ES-I3 (cell line): ENCODE data around the gene COX7A2.

Experiments
- H3K36me3 ChIP-seq: 2 replicates; pipeline ENCODE4 v1.6.1; 2013; ENCODE audit warnings: mild to moderate bottlenecking, low read length, control low read depth, moderate library complexity; ENCODE audit not compliant: insufficient read depth
- H3K4me1 ChIP-seq: 2 replicates; pipeline ENCODE4 v1.6.1; 2013; ENCODE audit warnings: mild to moderate bottlenecking, control low read depth, low read length; ENCODE audit not compliant: insufficient read depth
- H3K9ac ChIP-seq: 2 replicates; pipeline ENCODE4 v1.6.1; 2013; ENCODE audit warnings: low read depth, mild to moderate bottlenecking, low read length, moderate library complexity
- H3K9me3 ChIP-seq: 2 replicates; pipeline ENCODE4 v1.6.1; 2013; ENCODE audit warnings: mild to moderate bottlenecking, low read length, moderate library complexity; ENCODE audit not compliant: control insufficient read depth, insufficient read depth

COX7A2 gene, protein sequence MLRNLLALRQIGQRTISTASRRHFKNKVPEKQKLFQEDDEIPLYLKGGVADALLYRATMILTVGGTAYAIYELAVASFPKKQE

DNA sequence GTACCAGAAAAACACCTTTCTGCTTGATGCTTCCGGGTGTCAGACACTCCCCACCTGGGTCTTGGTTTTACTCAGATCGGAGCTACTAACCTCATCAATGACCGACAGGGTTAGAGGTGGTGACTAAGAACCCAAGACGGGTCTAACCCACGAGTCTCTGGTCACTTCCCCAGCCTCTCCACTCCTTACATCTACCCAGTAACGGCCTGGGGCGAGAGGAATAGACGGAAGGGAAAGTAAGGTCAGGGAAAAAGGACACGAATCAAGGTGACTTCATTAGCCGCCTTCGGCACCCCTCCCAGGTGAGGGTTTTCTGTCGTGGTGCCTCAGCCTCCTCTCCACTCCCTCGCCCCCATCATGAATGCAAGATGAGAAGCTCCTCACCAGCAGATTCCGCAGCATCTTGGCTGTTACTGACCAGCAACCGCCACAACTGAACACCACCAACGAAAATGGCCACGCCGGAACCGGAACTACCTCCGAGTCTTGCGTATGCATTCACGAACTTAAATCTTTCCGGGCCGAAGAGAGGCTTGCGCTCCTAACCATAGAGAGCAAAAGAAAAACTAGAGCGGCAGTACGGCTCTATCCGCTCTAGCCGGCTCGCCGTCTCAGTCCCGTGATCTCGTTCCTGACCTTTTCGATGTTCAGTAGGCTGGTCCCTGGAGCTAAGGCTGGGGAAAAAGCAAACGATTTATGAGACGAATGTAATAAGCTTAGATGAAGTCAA lies at the start of gene COX7A2:
Gene COX7A2, minus strand, starts transcription at position 469 of the 730 bp plus-strand sequence. Its CDS starts 67 bp downstream, at position 402.
- Histone ChIP-seq H3K36me3 (no peaks in the 10 kb centered on the region), H3K4me1 (no peaks in the 10 kb centered on the region), H3K9me3 (no peaks in the 10 kb centered on the region), H3K9ac (peak within 1 kb of the TSS; percentile 98)

DNA sequence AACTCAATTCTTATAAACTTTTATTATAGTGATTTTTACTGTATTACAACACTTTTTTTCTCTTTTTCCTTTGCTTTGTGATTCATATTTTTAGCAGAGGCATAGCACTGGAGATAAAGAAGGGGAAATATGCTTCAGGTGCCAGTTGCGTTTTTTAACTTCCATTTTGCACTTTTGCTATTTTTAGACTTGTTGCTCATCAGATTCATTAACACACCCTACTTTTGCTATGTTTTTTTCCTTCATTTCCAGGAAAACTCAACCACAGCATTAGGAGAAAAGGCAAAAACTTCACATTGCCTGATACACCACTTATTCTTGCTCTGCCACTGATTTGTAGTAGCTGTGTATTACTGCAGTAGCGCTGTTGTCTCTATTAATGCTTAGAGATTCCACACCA lies 49.0 kb upstream of the COX7A2 start:
- Histone ChIP-seq H3K4me1 (peaks cover 18% of the 10 kb centered on the region), H3K9ac (no peak overlapping the region), H3K36me3 (no peaks in the 10 kb centered on the region), H3K9me3 (no peaks in the 10 kb centered on the region)

GRCh38 chr6:75291744-75292143 lies 48.1 kb upstream of the COX7A2 start:
- Histone ChIP-seq H3K4me1 (peaks cover 18% of the 10 kb centered on the region), H3K9me3 (no peaks in the 10 kb centered on the region), H3K36me3 (no peaks in the 10 kb centered on the region), H3K9ac (no peak overlapping the region)

- Histone ChIP-seq H3K9me3 (no peaks in the 10 kb centered on the region), H3K4me1 (peaks cover 18% of the 10 kb centered on the region), H3K36me3 (no peaks in the 10 kb centered on the region), H3K9ac (no peak overlapping the region)
Measured at GRCh38 chr6:75291331-75291730, 47.7 kb upstream of the COX7A2 start.

- Histone ChIP-seq H3K36me3 (no peaks in the 10 kb centered on the region), H3K9ac (no peak overlapping the region), H3K4me1 (peaks cover 18% of the 10 kb centered on the region), H3K9me3 (no peaks in the 10 kb centered on the region)
Measured at GRCh38 chr6:75290136-75290945, 46.7 kb upstream of the COX7A2 start.

DNA sequence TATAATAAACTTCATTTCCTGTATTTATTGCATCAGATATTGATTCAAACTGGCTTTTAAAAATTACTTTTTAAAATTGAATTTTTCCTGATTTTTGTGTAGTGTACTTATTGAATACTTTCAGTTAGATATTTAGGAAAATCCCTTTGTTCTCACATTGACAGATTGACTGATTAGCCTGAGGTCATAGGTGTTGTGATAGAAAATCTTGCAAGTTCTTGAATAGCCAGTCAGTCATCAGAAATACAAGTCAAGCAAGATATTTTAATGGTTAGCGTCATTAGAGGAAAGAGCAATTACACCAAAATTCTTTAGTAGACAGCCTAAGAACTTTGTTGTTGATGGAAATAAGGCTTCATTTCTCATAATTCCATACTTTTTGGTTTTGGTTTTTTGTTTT lies 44.4 kb upstream of the COX7A2 start:
- H3K9ac ChIP-seq, result no peak overlapping the region
- H3K9me3 ChIP-seq, result no peaks in the 10 kb centered on the region
- no peaks in the 10 kb centered on the region for H3K36me3 ChIP-seq
- peaks cover 18% of the 10 kb centered on the region for H3K4me1 ChIP-seq

- Histone ChIP-seq H3K9me3 (no peaks in the 10 kb centered on the region), H3K36me3 (no peaks in the 10 kb centered on the region), H3K9ac (no peak overlapping the region), H3K4me1 (peaks cover 18% of the 10 kb centered on the region)
Measured at GRCh38 chr6:75287424-75287823, 43.8 kb upstream of the COX7A2 start.

DNA sequence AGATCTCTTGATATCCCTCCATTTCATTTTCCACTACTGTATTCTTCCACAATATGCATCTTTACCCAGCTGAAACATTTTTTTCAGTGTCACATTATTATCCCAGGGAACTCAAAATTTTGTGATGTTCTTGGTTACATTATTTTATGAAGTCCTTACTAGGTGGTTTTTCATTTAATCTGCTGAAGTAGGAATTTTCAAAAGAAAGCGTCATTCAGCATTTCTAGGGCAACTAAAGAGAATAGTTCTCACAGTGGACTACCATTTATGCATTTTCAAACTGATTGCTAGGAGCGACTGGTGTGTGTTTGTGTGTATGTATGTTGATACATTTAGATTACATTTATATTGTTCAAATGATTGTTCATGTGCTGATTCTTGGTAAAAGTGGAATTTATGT lies 43.4 kb upstream of the COX7A2 start:
- no peak overlapping the region for H3K9ac ChIP-seq
- no peaks in the 10 kb centered on the region for H3K36me3 ChIP-seq
- peaks cover 18% of the 10 kb centered on the region for H3K4me1 ChIP-seq
- H3K9me3 ChIP-seq, result no peaks in the 10 kb centered on the region

DNA sequence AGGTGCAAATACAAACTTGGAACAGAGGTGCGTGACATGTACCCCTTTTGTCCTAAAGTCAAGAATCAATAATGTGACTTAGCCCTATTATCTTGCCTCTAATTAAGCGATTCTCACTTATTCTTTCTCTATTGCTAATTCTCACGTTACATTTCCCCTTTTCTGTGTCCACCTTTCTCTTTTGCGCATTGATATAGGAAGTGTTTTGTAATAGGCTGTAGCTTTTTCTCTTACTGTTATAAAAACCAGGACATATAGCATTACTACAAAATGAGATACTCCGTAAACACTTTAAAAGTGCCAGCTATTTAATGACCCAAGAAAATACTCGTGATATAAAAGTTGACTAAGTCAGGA lies 41.7 kb upstream of the COX7A2 start:
- no peaks in the 10 kb centered on the region for H3K9me3 ChIP-seq
- peak overlapping the region; percentile 69 for H3K9ac ChIP-seq
- no peaks in the 10 kb centered on the region for H3K36me3 ChIP-seq
- peaks cover 6% of the 10 kb centered on the region for H3K4me1 ChIP-seq

DNA sequence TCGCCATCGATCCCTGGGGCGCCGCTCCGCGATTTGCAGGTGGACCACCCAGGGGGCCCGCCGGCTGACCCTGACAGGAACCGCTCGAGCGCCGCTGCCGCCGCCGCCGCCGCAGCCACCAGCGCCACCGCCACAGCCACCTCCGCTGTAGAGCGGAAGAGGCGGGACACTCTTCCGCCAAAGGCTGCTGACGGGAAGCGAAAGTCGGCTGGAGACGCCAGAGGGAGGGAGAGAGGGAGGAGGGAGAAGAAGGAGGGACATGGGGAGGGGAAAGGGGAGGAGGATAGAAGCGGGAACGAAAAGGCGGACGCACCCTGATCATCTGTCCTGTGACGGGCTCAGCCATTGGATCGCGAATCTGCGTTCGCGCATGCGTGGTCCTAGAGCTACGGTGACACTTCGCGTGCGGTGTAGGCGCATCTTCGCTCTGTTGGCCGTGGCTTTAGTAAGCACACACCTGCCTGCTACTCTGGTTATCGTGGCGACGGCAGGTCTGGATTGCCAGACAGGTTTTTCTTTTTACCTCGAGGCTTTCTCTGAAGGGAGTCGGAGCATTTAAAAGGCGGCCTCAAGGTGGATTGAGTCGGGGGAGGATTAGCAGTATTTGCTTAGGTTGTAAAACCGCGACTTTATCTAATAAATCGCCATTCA lies 41.2 kb upstream of the COX7A2 start, which contains the start of gene TMEM30A:
Gene TMEM30A, minus strand, starts transcription at position 161 of the 651 bp plus-strand sequence. Its CDS starts 154 bp downstream, at position 7.
- peaks cover 6% of the 10 kb centered on the region for H3K4me1 ChIP-seq
- no peaks in the 10 kb centered on the region for H3K9me3 ChIP-seq
- peak within 1 kb of the TSS; percentile 69 for H3K9ac ChIP-seq
- no peaks in the 10 kb centered on the region for H3K36me3 ChIP-seq

DNA sequence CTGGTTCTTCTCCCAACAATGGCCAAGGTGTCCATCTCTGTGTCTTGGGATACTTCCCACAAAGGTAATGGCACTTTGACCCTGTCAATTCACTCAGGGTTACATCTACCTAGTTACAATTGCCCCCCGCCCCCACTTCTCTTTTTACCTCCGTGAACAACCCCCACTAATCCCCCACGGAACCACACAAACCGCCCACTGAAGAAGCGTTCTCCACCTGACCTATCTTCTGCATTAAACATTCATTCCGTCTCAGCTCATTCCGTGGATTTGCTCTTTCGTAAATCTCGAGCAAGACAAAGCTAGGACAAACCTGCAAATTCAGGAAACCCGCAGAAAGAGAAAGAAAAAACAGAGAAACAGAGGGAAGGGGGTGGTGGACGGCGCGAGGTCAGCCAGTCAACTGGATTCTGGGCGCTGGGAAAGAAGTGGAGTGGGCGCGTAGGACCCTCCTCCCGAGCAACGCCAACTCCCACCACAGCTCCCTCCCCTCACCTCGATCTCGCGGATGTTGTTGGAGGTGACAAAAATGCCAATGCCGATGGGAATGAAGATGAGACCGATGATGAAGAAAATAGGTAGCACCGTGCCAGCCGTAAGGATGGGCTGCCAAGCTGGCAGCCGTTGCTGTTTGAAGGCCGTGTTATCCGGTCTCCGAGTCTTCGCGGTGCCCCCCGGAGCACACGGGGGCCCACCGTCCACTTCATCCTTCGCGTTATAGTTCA lies 40.5 kb upstream of the COX7A2 start:
- H3K9ac ChIP-seq, result peak overlapping the region; percentile 69
- no peaks in the 10 kb centered on the region for H3K9me3 ChIP-seq
- H3K4me1 ChIP-seq, result peaks cover 11% of the 10 kb centered on the region; the same call in 1 of the 2 replicates
- no peaks in the 10 kb centered on the region for H3K36me3 ChIP-seq

GRCh38 chr6:75282706-75283105 lies 39.1 kb upstream of the COX7A2 start:
- no peaks in the 10 kb centered on the region for H3K9me3 ChIP-seq
- H3K4me1 ChIP-seq, result peaks cover 16% of the 10 kb centered on the region; the same call in 1 of the 2 replicates
- no peaks in the 10 kb centered on the region for H3K36me3 ChIP-seq
- peak overlapping the region; percentile 69 for H3K9ac ChIP-seq

- H3K9ac ChIP-seq, result peak overlapping the region; percentile 69
- no peaks in the 10 kb centered on the region for H3K9me3 ChIP-seq
- peaks cover 25% of the 10 kb centered on the region; the same call in 1 of the 2 replicates for H3K4me1 ChIP-seq
- no peaks in the 10 kb centered on the region for H3K36me3 ChIP-seq
Measured at GRCh38 chr6:75281653-75282052, 38.1 kb upstream of the COX7A2 start.
